Measurements from ENCODE around the gene ECHS1. TPM values are rescaled to one million over a fixed set of nuclear protein-coding genes. Genes with fewer than 3 reads are reported as not detected.

The ECHS1 gene
- total RNA-seq, 6 experiments from 2014 or later, result 293 to 780 (median 436) TPM

DNA sequence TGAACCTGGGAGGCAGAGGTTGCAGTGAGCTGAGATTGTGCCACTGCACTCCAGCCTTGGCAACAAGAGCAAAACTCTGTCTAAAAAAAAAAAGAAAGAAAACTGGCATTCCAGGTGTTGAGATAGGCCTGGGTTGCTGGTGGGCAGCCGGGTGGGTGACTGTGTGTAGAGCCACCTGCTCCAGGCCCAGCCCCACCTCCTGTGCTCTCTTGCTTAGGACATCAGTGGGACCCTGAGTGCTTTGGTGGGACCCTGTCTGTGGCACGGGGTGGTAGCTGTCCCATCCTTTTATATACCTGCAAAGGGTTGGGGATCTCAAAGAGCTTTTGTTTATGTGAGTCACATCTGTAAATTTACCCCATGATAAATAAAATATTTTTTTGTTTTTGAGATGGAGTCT lies 12.1 kb upstream of the ECHS1 start:
- ATAC-seq, result no peak
- Histone ChIP-seq H3K9me3 (no peaks in the 10 kb centered on the region), H3K27ac (no peak overlapping the region), H3K4me1 (peaks cover 0 to 1% (median under 1%) of the 10 kb centered on the region in 4 donors), H3K4me3 (no peak overlapping the region), H3K36me3 (no peaks in the 10 kb centered on the region), H3K27me3 (no peaks in the 10 kb centered on the region)
- DNase-seq, result peak in 2 of 3 donors; percentile 2 to 5
- no peak for TF ChIP-seq POLR2A (IDR thresholded peaks at IDR 0.05)
- TF ChIP-seq, protein P1, sequence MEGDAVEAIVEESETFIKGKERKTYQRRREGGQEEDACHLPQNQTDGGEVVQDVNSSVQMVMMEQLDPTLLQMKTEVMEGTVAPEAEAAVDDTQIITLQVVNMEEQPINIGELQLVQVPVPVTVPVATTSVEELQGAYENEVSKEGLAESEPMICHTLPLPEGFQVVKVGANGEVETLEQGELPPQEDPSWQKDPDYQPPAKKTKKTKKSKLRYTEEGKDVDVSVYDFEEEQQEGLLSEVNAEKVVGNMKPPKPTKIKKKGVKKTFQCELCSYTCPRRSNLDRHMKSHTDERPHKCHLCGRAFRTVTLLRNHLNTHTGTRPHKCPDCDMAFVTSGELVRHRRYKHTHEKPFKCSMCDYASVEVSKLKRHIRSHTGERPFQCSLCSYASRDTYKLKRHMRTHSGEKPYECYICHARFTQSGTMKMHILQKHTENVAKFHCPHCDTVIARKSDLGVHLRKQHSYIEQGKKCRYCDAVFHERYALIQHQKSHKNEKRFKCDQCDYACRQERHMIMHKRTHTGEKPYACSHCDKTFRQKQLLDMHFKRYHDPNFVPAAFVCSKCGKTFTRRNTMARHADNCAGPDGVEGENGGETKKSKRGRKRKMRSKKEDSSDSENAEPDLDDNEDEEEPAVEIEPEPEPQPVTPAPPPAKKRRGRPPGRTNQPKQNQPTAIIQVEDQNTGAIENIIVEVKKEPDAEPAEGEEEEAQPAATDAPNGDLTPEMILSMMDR (IDR thresholded peaks at IDR 0.05), result no peak
- intact Hi-C loops (cut with DNase I), result no loop called here
- 93% methylated on average over 2 of the region's 2 CpGs for WGBS (ENCODE audit: insufficient coverage, low coverage, low lambda C conversion rate, missing lambda C conversion rate)

DNA sequence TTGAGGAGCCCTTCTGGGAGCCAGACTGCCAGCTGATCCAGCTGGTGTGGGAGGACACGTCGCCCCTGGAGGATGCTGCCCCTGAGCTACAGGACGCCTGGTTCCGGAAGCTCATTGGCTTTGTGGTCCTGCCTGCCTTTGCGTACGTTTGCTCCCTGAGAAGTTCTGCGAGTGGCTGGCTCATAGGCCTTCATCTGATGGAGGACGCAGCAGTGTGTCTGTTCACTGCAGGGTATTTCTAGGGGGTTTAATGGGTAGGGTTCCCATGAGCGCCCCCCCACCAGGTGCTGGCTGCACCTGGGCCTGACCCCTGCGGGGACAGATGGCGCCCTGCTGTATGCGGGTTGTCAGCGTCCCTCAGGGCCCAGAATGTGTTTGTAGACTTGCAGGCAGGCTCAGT lies 10.9 kb upstream of the ECHS1 start:
- Histone ChIP-seq H3K4me3 (no peak overlapping the region), H3K27ac (no peak overlapping the region), H3K4me1 (peaks cover 0 to 9% (median 3%) of the 10 kb centered on the region in 4 donors), H3K9me3 (no peaks in the 10 kb centered on the region), H3K27me3 (no peaks in the 10 kb centered on the region), H3K36me3 (no peaks in the 10 kb centered on the region)
- TF ChIP-seq, protein P1 (IDR thresholded peaks at IDR 0.05), result no peak
- no peak for TF ChIP-seq POLR2A (IDR thresholded peaks at IDR 0.05)
- DNase-seq, result peak in 1 of 3 donors; percentile 3
- intact Hi-C loops (cut with DNase I), result no loop called here
- 75% methylated on average over 4 of the region's 13 CpGs for WGBS (ENCODE audit: insufficient coverage, low coverage, low lambda C conversion rate, missing lambda C conversion rate)
- ATAC-seq, result no peak

DNA sequence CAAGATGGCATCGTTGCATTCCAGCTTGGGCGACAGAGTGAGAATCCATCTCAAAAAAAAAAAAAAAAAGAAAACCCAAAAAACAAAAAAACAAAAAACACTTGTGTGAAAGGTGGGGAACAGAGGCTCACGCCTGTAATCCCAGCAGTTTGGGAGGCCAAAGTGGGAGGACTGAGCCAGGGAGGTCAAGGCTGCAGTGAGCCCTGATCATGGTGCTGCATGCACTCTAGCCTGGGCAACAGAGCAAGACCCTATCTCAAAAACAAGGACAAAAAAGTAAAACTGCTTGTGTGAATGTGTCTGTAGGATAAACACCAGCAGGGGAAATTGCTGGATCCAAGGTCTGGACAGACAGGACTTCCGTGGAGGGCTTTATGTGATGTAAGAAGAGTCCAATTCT lies 10.4 kb upstream of the ECHS1 start:
- Histone ChIP-seq H3K27ac (no peak overlapping the region), H3K9me3 (no peaks in the 10 kb centered on the region), H3K36me3 (no peaks in the 10 kb centered on the region), H3K4me1 (peaks cover 0 to 9% (median 3%) of the 10 kb centered on the region in 4 donors), H3K27me3 (no peaks in the 10 kb centered on the region), H3K4me3 (no peak overlapping the region)
- DNase-seq, result peak in 1 of 3 donors; percentile 2
- intact Hi-C loops (cut with DNase I), result no loop called here
- no peak for ATAC-seq
- 91% methylated on average over 4 of the region's 4 CpGs for WGBS (ENCODE audit: insufficient coverage, low coverage, low lambda C conversion rate, missing lambda C conversion rate)
- no peak for TF ChIP-seq POLR2A (IDR thresholded peaks at IDR 0.05)
- TF ChIP-seq, protein P1 (IDR thresholded peaks at IDR 0.05), result no peak

DNA sequence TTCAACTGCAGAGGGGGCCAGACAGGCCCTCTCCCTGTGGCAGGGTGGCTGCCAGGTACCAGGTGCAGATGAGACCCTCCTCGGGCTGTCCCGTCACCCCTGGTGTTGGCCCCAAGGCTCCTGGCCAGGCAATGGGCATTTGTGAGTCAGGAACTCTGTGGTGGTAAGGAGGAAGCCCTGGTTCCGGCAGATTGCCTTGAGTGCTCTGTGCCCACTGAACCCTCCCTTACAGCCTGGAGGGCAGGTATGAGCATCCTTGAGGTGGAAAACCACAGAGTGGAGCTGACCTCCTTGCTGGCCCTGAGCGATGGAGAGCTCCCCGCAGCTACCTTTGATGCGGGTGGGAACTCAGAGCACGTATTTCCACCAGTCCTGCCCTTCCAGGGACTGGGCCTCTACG lies 7.9 kb upstream of the ECHS1 start:
- Histone ChIP-seq H3K4me3 (no peak overlapping the region), H3K36me3 (no peaks in the 10 kb centered on the region), H3K4me1 (peaks cover 0 to 14% (median 4%) of the 10 kb centered on the region in 4 donors), H3K27me3 (no peaks in the 10 kb centered on the region), H3K9me3 (no peaks in the 10 kb centered on the region), H3K27ac (no peak overlapping the region)
- ATAC-seq (no peak), DNase-seq (no peak)
- TF ChIP-seq POLR2A (IDR thresholded peaks at IDR 0.05), result no peak
- TF ChIP-seq, protein P1 (IDR thresholded peaks at IDR 0.05), result no peak
- intact Hi-C loops (cut with DNase I), result no loop called here
- WGBS (ENCODE audit: insufficient coverage, low coverage, low lambda C conversion rate, missing lambda C conversion rate), result no CpG with 5 or more reads among the region's 8 CpGs

Data from right lobe of liver (tissue), 6 donors.